ENCODE results near the gene UBXN10. TPM values are rescaled to one million over a fixed set of nuclear protein-coding genes. Genes with fewer than 3 reads are reported as not detected.

UBXN10 gene
- total and polyA plus RNA-seq, 2 of the 8 experiments (the other 6 are each of a cell fraction or from before 2014, with no cell fraction given) = 0.43 to 0.68 TPM

GRCh38 chr1:20141001-20141400 lies 44.9 kb upstream of the UBXN10 start:
- FAIRE-seq = no peak
- WGBS, 2 experiments (ENCODE audit: extremely low coverage in 1 of 2, insufficient coverage in 1 of 2, insufficient read length in 1 of 2, insufficient replicate concordance in 2 of 2, low coverage in 1 of 2, low lambda C conversion rate in 2 of 2, missing lambda C conversion rate in 1 of 2) = 87% methylated on average over 9 of the region's 9 CpGs; no CpG with 5 or more reads in 1 of the 2 experiments

More at GRCh38 chr1:20141001-20141400, 44.9 kb upstream of the UBXN10 start:
- H3K4me1 ChIP-seq (replicated peaks in 1 of 4; ENCODE audit: control insufficient read depth in 3 of 4, insufficient read depth in 4 of 4, low read length in 3 of 4) = no peaks in the 10 kb centered on the region; a peak in 1 of 7 replicates
- H3K56ac ChIP-seq (replicated peaks; ENCODE audit: insufficient read length, low read depth, low read length) = no peak overlapping the region
- no peak overlapping the region for H3K4me3 ChIP-seq (ENCODE audit: extremely low read depth in 1 of 4, insufficient read depth in 2 of 4, low read depth in 3 of 4, low read length in 4 of 4)
- no peaks in the 10 kb centered on the region; a peak in 1 of 4 replicates for H3K9me3 ChIP-seq (ENCODE audit: insufficient read depth in 2 of 2, low read depth in 1 of 2, low read length in 1 of 2)
- H2BK5ac ChIP-seq (ENCODE audit: low read depth, low read length) = no peak overlapping the region
- no peaks in the 10 kb centered on the region for H3K36me3 ChIP-seq (ENCODE audit: control insufficient read depth in 2 of 4, insufficient read depth in 4 of 4, low read length in 3 of 4)
- no peak overlapping the region for H4K5ac ChIP-seq (ENCODE audit: insufficient read length, low read depth, low read length)
- TF ChIP-seq HDAC2 (IDR thresholded peaks at IDR 0.05; ENCODE audit: borderline replicate concordance in 1 of 2, low read depth in 2 of 2, low read length in 2 of 2) (no peak), GABPA (IDR thresholded peaks at IDR 0.05; ENCODE audit: borderline replicate concordance, insufficient read depth, low read length) (no peak), RXRA (IDR thresholded peaks at IDR 0.05; ENCODE audit: insufficient read depth, low read depth, low read length) (no peak), SP4 (IDR thresholded peaks at IDR 0.05; ENCODE audit: low read length) (no peak), ZNF274 (IDR thresholded peaks at IDR 0.05; ENCODE audit: borderline replicate concordance, extremely low read depth, low read length) (no peak), SIN3A (conservative IDR thresholded peaks at IDR 0.05 in 1 of 2, IDR thresholded peaks at IDR 0.05 in 1 of 2; ENCODE audit: low read depth in 1 of 2, low read length in 2 of 2) (no peak), EZH2 (IDR thresholded peaks at IDR 0.05; ENCODE audit: low read depth, low read length, severe bottlenecking) (no peak), SP2 (IDR thresholded peaks at IDR 0.05; ENCODE audit: low read length) (no peak), RFX5 (IDR thresholded peaks at IDR 0.05; ENCODE audit: borderline replicate concordance, low read depth, low read length) (no peak)
- H4K91ac ChIP-seq (replicated peaks; ENCODE audit: insufficient read length, low read length) = no peak overlapping the region
- no peak overlapping the region for H2BK15ac ChIP-seq (ENCODE audit: low read length)
- H3K79me1 ChIP-seq (ENCODE audit: low read depth, low read length) = no peaks in the 10 kb centered on the region
- no peak overlapping the region for H3K18ac ChIP-seq (ENCODE audit: extremely low read depth, low read length)
- no peaks in the 10 kb centered on the region for H4K20me1 ChIP-seq (replicated peaks in 1 of 2; ENCODE audit: control insufficient read depth in 1 of 2, insufficient read depth in 2 of 2, low read length in 2 of 2)
- peak overlapping the region; percentile 91 for H2AK5ac ChIP-seq (ENCODE audit: low read depth, low read length)
- H3K79me2 ChIP-seq (ENCODE audit: control insufficient read depth in 1 of 2, insufficient read depth in 2 of 2, low read length in 2 of 2) = no peaks in the 10 kb centered on the region
- peaks cover 3% of the 10 kb centered on the region; the same call in 1 of the 2 replicates for H3K23me2 ChIP-seq (ENCODE audit: low read depth, low read length)
- DNase-seq (ENCODE audit: low read depth in 1 of 2, low spot score in 2 of 2) = no peak
- H4K8ac ChIP-seq (ENCODE audit: extremely low read depth, insufficient read depth, low read length) = no peak overlapping the region
- no peak overlapping the region for H3K14ac ChIP-seq (ENCODE audit: insufficient read length)
- H3K27ac ChIP-seq (ENCODE audit: low read depth, low read length) = no peak overlapping the region
- no peak overlapping the region for H3K4me2 ChIP-seq (ENCODE audit: insufficient read depth in 1 of 2, low read depth in 2 of 2, low read length in 2 of 2)
- H3K4ac ChIP-seq (replicated peaks; ENCODE audit: insufficient read length, low read depth, low read length) = no peak overlapping the region
- H2BK20ac ChIP-seq (ENCODE audit: low read length) = no peak overlapping the region
- H3K27me3 ChIP-seq (replicated peaks in 1 of 4; ENCODE audit: control insufficient read depth in 3 of 4, extremely low read depth in 1 of 4, insufficient read depth in 3 of 4, low read length in 3 of 4) = no peaks in the 10 kb centered on the region
- no peak overlapping the region for H2BK120ac ChIP-seq (replicated peaks; ENCODE audit: low read depth, low read length)
- ChIA-PET CTCF (ENCODE audit: partially characterized antibody) (no interaction called here), POLR2A (ENCODE audit: partially characterized antibody) (no interaction called here)
- H2BK12ac ChIP-seq (ENCODE audit: low read depth, low read length) = no peak overlapping the region
- H3K9ac ChIP-seq (replicated peaks in 1 of 4; ENCODE audit: extremely low read depth in 1 of 4, low read depth in 3 of 4, low read length in 3 of 4) = no peak overlapping the region
- H3K23ac ChIP-seq (ENCODE audit: insufficient read length) = no peak overlapping the region
- H2AFZ ChIP-seq (ENCODE audit: low read length) = no peak overlapping the region
